Measurements from ENCODE around the gene DNAJC5.

- TF ChIP-seq CTCF (IDR thresholded peaks at IDR 0.05), result no peak
- no peak for TF ChIP-seq POLR2A (IDR thresholded peaks at IDR 0.05)
These were observed 20.5 kb downstream of the DNAJC5 start for GRCh38 chr20:63915471-63915870.
